GM18909 (cell line): ENCODE results near the gene DEPP1.
A peak's percentile ranks its signal among the peaks of the same experiment; 100 is the strongest.

Experiments used
- ATAC-seq: cut with Tn5 transposase; IDR thresholded peaks from one replicate; pipeline ENCODE4 v1.9.1; 2021; ENCODE audit warnings: mild to moderate bottlenecking; ENCODE audit not compliant: unreplicated experiment, poor library complexity

Gene DEPP1

DNA sequence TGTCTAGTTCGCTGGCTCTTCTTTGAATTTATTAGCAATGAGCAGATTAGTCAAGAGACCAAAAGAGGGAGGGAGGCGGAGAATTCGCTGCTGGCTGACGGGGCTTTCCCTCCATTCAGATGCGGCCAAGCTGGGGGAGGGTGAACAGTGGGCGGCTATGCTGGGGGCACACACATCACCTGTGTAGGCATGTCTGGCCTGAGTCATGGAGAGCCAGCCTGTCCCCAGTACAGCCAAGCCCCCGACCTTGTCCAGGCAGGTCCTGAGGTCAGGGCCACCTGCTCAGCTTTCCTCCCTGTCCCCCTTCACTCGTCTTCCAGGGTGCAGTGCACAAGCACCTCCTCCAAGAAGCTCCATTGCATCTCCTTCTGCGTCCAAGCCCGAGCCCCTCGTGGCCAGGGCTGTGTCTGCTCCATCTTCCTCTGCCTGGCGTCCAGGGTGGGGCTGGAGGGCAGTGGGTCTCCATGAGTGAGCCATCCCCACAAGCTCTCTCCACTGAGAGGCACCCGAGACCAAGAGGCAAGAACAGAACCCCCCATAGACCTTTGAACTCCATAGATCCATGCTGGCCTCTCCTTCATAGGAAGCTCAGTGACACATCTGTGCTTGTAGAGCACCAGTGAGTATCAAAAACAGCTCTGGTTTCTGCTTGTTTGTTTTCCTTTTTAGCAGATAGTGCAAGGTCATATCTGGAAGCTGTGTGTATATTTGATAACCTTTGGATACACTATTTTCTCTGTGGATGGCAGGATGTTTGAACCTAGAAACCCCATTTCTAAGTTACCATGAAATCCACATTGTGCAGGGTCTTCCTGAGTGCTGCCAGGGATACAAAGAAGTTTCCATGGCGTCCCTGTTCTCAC is 1.9 kb upstream of the DEPP1 start:
- ATAC-seq, result no peak

DNA sequence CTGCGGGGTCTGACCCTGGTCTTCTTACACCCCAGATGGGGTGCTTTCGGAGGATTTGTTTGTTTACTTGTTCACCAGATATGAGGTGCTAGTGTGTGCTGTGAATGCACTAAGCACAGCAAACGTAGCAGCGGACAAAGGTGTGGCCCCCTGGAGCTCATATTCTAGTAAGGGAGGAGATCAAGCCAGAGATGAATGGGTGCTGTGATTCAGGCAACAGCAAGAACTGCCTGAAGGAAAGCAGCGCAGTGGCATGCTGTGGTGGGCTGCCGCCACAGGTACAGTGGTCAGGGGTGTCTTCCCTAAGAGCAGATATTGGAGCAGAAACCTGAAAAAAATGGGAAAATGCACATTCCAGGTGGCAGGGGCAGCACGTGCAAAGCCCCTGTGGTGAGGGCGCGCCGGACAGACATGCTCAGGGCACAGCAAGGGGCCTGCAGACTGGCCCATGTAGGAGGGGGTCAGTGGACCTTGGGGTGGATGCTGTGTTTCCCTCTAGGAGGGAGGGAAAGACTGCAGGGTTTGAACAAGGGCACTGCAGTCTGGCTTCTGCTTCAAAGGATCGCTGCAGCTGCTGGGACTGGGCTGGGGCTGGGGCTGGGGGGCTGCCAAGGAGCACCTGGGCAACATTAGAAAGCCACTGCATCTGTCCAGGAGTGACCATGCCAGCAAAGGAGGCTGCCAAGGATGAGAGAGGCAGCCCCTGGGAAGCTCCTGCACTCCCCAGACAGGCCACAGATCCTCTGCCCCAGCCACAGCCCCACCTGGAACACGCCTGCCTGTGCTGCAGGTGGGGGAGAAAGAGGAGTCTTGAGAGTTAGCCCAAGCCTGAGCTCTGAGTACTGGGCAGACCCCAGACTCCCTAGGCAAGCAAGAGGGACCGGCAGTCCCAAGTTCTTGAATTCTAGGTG is 927 bp upstream of the DEPP1 start:
- no peak for ATAC-seq

DNA sequence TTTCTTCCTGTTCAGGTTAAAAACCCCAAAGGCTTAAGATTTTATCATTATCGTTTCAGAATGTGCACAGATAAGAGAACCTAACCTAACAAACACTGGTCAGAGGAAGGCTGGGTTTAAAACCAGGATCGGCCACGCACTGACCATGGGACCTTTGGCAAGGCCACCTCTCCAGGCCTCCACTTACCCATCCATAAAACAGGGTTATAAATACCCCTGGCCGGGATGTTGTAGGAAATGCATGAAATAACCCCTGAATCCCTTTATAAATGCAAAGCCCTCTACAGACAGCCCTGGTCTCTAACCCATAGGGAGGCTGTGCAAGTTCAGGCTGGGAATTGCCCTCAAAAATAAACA is 418 bp downstream of the DEPP1 start:
- no peak for ATAC-seq

DNA sequence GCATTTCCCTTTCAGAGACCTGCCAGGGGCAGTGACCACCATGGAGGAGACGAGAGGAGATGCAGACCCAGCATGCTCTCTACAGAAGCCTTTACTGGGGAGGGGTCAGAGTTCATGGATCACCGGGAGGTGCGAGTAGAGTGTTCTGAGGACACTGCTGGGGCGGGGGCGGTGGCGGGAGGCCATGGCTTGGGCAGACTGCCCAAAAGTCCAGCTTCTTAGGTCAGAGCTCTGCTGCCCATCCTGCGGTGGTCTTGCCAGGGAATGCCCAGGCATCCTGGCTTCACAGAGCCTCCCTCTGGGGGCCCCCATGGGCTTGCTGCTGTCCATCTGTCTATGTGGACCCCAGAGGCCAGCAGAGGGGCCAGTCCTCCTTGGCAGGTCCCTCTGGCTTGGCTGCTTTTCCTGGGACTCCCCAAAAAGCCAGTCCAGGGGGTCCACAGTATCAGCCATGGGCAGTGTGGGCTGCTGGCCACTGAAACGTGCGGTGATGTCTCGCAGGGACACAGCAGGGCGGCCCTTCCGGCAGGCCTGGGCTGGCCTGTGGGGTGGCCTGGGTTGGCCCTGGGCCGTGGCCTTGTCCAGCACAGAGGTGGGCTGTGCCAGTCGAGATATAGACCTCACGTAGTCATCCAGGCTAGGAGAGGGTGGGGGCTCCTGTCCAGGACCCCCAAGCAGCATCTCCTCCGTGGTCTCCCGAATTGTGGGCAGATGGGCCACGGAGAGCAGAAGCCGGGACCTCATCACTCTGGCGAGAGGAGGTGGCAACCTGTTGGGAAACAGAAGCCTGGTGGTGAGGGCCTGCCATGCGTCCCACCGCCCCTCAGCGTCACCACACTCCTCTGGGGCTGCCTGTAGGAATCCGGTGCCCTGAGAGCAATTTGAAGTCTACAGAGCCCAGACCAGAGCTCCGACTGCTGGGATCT is 1.1 kb downstream of the DEPP1 start:
- no peak for ATAC-seq

DNA sequence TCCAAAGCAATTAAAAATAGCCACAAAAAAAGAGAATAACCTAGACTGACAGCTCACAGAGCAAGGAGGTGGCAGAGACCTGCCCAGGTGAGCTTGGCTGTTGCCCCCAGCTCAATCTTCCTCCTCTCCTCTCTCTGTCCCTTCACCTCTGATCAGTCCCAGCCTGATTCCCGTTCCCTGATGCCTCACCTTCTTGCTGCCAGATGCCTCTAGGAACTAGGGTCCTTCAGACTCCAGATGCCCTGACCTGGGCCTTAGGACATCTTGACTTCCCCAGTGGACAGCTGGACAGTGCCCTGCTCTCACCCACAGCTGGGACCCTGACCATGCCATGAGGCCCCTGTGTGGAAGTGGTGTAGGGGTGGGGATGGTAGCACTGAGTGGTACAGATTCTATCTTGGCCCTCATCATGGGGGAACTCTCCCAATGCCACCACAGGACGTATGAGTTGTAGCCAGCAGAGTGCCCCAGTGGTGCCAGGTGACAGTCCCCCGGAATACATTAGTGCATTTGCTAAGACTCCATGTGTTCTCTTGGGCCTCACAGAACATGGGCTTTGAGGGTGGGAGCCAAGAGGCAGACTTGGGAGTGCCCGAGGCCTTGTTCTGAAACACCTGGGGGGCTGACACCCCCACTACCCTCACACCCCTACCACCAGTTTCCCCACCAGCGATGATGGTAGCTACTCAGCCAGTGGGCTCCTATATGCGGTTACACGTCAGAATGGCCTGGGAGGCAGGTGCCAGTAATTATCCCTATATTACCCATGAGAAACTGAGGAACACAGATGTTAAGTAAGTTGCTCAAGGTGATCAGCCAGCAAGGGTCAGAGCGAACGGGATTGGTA is 2.0 kb downstream of the DEPP1 start:
- no peak for ATAC-seq

DNA sequence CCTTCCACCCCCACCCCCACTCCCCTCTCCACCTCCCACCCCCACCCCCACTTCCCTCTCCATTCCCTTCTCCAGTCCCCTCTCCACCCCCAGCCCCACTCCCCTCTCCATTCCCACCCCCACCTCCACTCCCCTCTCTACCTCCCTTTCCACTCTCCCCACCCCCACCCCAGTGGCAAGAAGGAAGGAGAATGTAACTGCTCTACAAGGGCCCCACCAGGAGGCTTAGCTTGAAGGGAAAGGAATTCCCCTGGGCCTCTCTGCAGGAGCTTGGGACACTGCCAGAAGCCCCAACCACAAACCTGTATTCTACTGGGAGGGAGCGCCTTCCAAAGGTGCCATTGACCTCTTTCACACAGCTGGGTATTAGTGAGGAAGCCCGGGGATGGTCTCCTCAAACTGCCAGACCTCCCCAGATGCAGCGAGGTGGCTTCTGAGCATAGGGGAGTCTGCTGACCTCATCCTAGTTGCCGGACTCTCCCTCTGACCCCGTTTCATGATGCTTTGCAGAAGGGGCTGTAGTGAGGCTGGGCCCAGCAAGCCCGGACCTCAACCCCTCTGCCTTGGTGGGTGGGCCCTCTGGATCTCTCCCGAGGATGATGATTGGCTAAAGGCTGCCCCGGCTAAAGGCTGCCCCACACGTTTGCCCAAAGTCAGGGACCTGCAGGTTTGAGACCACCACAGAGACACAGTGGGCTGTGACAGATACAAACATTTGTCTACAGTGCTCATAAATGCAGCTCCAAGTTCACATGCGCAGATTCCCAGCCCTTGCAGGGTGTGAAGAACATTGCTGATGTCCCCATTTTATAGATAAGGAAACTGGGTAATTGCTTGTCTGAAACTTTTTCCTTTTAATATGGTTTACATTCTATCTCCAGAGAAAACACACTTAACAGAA is 2.9 kb downstream of the DEPP1 start:
- ATAC-seq, result no peak

DNA sequence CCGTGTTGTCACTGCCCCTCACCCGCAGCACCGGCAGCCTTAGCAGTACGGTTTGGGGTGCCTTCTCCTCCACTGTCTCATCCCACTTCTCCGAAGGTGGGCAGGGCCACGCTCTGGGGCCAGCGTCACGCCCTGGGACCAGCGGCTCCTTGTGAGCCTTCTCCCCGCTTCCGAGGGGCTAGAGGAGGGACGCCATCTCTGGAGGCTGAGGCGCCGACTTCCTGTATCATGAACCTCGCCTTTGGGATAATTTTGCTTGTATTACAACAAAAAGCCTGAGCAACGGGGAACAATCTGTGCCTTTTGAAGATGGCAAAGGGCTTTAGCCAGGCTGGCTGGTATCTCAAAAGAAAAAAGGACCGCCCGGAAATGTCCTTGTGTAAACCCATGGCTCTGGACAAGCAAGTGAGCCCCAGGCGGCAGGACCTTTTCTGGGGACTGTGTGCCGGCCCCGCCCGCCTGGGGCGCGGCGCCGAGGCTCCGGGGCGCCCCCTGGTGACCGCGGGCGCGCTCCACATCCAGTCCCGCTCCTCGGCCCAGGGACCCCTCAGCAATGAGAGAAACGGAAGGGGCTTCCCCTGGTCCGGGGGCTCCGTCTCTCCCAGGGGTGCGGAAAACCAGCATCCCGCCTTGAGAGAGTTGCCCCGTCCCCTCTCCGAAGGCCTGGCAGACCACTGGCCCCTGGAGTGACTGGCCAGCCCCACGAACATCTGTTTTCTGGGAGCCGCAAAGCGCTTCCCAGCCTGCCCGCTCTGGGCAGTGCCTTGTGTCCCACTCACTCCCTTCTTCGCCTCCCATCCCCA is 3.8 kb downstream of the DEPP1 start:
- ATAC-seq, result peak; percentile 77

DNA sequence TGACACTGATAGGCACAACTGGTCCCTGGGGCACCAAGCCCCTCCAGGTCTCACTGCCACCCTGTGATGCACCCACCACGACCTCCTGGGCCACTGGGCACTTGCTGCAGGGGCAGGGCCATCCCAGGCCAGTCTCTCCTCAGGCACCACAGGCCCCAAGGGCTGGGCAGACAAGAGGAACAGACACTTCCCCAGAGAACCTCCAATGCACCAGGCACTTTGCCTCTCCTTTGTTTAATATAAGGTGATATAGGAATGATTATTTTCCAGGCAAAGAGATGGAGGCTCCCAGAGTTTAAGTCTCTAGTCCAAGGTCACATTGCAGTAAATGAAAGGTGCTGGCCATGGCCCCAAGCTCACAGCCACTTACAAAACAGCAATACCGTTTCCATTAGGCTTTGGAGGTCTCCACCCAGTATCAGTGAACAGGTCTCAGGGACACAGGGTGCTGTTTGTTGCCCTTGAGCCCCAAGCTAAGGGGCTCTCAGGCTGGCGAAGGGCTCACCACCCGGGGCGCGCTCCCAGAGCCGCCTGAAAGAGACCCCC is 4.5 kb downstream of the DEPP1 start:
- ATAC-seq, result no peak

DNA sequence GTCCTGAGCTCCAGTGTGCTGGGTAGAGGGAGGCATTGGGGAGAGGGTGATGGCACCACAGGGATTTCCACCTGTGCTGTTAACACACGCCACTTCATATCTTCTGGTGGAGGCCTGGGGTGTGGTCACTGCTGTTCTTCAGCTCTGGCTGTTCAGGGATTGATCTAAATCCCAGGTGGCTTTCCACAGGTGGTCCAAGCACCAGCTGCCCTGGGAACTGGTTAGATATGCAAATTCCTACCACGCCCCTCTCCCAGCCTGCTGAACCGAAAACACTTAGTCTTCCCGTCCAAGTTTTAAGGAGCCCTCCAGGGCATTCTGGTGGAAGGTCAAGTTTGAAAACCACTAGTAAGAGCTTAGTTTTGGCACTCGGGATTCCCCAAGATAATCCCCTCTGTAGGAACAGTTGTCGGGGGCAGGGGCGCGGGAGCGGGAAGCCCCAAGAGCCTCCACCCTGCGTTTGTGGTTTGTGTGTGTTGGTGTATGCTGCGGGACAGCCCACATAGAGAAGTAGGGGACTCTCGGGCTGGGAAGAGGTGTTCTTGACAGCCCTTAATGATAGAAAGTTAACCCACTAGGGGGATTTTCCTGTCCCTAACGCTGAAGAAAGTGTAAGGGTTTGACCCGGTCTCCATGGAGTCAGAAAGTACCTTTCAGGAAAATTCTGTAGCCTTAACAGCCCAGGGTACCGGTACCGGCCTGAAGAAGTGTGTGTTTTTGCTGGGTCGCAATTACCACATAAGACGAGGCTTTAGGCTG is 5.1 kb downstream of the DEPP1 start:
- ATAC-seq, result no peak

DNA sequence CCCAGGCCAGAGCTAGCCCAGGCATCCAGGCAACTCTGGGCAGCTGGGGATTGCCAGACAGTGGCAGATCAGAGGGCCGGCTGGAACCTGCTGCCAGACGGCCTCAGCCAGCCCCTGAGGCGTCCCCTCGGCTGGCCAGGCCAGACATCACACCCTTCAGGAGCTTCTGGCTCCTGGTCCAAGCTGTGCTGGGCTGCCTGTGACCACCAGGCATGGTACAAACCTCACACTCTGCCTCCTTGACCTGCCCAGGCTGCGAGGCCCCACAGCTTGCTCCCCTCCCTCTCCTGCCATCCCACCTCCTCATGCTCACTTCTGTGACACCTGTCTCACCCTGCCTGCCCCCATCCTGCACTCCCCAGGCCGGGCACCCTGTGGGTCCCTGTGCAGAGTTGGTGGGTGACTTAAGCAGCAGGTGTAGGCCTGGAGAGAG is 5.7 kb downstream of the DEPP1 start:
- ATAC-seq, result no peak

DNA sequence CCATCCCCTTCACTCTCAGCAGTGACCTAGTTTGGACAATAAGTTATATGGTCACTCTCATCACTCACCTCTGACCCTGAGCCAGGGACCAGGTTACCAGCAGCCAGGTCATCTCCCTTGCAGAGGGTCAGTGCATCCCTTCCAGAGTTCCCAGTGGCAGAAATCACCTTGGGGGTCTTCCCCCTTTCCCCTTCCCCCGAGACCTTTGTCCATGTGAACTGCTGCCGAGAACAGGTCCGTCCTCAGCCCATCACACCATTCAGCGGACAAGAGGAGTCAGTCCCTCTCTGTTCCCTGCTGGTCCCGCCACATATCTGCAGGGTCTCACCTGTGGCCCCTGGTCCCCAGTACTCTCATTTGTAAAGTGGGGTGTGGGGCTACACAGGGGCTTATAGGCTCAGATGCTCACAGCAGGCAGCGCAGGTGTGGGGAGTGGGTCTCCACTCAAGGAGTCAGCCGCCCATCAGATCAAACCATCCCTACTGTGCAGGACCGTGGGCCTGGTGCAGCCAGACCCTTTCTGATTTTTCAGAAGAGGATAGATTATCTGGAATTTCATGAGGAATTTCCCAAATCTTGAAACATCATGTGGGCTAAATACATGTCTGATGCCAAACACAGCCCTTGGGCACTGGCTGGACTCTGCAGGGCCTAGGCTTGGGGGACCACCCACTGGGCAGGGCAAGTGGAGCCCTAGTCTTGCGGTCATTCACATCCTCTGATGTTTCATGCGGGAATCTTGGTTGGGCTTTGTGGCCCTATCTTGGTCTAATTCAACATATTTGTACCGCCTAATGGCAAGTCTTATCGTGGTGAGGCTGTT is 6.5 kb downstream of the DEPP1 start:
- ATAC-seq, result no peak

DNA sequence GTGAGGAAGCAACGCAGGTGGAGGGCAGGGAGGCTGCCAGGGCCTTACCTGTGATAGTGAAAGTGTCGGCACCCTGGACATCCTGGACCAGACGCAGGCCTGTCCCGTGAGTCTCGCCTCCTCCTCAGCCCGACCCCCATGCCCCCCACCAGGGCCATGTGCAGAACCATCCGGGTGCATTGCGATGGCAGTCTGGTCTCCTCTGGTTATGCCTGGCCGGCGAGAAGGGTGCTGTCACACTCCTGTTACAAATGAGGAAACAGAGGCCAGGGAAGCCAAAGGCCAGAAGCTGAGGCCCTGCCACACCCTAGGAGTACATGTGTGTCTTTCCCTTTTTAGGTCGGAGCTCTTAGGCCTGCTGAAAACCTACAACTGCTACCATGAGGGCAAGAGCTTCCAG is 7.2 kb downstream of the DEPP1 start:
- ATAC-seq, result no peak

DNA sequence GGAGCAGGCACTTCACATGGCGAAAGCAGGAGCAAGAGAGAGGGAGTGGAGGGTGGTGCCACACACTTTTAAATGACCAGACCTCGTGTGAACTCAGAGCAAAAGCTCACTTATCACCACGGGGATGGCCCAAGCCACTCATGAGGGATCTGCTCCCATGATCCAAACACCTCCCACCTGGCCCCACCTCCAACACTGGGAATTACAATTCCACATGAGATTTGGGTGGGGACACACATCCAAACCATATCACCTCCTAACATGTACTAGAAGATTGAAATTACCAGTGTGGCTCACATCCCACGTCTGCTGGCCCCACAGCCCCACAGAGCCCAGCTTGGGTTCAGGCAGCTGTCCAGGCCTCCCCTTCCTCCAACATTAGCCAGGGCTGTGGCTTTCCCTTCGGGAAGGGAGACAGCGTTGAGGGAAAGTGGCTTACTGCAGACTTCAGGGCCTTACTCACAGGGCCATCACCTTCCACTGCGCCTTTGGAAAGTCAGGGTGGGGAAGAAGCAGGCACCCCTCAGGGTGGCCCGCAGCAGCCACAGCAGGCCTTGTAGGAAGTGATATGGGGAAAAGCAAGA is 7.7 kb downstream of the DEPP1 start:
- ATAC-seq, result no peak

DNA sequence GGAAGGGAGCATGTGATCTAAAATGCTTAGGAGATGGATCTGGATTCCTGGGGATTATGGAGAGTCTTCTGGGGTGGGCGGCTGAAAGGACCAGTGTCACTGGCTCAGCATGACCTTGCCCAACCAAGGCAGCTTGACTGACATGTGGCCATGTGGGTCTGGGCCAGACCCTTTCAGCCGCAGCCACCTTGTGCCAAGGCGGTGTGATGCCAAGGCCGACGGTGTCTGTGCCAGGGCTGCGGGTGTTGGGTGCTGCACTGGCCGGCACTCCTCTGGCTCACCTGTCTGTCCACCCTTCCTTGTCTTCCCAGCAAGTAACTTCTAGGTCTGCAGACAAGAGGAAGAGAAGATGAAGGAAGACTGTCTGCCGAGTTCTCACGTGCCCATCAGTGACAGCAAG is 8.8 kb downstream of the DEPP1 start:
- ATAC-seq, result no peak
